Measurements from ENCODE around the gene AJM1.

AJM1 gene

DNA sequence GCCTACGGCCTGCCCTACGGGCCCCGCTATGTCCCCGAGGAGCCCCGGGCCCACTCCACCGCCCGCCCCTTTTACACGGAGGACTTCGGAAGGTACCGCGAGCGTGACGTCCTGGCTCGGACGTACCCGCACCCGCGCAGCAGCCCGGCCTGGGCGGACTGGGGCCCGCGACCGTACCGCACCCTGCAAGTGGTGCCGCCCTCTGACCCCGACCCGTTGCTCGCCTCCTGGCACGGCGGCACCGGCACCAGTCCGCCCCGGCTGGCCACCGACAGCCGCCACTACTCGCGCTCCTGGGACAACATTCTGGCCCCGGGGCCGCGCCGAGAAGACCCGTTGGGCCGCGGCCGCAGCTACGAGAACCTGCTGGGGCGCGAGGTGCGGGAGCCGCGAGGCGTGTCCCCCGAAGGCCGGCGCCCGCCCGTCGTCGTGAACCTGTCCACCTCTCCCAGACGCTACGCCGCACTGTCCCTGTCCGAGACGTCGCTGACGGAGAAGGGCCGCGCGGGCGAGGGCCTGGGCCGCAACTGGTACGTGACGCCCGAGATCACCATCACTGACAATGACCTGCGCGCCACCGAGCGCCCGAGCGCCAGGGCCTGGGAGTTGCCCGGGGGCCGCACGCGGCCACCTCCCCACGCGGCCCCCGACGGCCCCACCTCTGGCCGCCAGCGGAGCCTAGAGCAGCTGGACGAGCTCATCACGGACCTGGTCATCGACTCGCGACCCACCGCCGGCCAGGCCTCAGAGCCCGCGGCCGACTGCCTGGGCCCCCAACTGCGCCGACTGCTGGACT lies 3.4 kb downstream of the AJM1 start:
- ATAC-seq = no peak

DNA sequence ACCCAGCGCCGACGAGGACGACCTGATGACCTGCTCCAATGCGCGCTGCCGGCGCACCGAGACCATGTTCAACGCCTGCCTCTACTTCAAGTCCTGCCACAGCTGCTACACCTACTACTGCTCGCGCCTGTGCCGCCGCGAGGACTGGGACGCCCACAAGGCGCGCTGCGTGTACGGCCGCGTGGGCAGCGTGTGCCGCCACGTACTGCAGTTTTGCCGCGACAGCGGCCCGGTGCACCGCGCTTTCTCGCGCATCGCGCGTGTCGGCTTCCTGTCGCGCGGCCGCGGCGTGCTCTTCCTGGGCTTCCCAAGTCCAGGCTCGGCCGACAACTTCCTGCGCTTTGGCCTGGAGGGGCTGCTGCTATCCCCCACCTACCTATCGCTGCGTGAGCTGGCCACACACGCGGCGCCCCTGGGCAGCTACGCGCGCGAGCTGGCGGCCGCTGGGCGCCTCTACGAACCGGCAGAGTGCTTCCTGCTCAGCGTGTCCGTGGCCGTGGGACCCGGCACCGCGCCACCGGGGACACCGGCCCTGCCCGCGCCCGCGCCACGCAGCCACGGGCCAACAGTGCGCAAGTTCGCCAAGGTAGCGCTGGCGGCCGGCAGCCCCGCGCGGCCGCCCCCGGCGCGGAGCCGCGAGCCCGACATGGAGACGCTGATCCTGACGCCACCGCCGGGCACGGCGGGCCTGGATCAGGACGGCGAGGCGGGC lies 4.3 kb downstream of the AJM1 start:
- no peak for ATAC-seq

DNA sequence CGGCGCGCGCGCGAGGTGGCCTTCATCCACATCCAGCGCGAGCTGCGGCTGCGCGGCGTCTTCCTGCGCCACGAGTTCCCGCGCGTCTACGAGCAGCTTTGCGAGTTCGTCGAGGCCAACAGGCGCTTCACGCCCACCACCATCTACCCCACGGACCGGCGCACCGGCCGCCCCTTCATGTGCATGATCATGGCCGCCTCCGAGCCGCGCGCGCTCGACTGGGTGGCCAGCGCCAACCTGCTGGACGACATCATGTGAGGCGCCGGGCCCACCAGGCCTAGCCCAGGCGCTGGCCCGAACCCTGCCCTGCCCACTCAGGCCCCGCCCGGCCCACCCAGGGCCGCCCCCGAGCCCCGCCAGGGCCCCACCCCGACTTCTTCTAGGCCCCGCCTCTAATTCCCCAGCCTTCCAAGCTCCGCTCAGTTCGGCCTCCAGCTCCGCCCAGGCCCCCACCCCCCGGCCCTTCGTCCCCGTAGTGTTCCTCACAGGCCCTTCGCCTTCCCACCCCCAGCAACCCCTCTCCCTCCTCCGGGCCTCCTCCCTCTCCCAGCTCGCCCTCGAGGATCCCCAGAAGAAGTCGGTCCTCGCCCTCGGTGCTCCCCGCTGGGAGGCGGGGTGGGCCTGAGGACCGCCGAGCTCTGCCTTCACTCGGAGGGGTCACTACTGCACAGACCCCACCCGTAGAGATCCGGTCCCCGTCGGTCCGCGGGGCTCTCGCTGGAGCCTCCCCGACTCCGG lies 5.0 kb downstream of the AJM1 start:
- ATAC-seq = no peak

DNA sequence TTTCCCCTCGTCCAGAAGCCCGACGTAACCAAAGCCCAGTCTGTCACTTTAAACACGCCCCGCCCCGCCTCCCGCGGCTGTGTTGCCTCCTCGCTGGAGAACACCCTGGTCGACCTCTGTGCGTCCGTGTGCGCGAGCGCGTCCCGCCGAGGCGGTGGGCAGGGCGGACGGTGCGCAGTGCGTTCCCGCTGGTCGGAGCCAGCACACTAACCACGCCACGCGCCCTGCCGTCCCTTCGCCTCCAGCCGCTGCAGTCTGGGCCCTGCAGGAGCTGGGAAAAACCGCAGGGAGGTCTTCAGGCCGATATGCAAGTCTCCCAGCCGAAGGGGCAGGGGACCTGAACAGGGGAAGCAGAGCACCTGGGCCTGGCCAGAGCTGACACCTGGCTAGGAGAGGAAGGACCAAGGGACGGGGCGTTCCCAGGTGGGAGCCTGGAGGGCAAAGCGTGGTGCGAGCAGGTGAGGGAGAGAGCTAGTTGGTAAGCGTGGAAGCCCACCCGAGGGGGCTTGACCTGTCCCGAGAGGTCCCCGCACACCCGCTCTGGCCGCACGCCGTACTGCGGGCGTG lies 5.6 kb downstream of the AJM1 start:
- ATAC-seq = peak; percentile 18 to 33

DNA sequence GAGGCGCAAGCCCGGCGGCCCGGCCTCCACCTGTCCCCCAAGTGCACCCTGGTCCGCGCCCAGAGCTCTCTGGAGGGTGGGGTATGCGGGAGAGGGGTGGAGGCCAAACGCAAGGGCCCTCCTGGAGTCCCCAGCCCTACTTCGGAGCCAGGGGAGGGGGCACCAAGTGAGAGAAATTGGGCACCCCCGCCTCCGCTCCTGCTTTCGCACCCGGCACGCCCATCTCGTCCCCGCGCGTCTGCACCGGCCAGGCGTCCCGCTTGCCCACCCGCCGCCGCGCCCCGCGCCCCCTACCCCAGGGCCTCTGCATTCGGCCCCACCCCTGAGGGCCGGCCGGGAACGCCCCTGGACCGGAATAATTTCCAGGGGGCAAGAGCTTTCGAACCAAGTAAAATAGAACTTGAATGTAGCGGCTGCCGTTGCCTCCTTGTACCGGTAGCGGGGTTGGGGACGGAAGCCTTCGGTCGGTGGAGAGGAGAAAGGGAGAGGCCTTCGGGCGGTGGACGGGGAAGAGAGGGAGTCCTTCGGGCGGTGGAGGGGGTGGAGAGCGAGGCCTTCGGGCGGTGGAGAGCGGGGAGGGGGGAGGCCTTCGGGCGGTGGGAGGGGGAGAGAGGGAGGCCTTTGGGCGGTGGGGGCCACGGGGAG lies 6.2 kb downstream of the AJM1 start:
- peak; percentile 0 to 1 for ATAC-seq

DNA sequence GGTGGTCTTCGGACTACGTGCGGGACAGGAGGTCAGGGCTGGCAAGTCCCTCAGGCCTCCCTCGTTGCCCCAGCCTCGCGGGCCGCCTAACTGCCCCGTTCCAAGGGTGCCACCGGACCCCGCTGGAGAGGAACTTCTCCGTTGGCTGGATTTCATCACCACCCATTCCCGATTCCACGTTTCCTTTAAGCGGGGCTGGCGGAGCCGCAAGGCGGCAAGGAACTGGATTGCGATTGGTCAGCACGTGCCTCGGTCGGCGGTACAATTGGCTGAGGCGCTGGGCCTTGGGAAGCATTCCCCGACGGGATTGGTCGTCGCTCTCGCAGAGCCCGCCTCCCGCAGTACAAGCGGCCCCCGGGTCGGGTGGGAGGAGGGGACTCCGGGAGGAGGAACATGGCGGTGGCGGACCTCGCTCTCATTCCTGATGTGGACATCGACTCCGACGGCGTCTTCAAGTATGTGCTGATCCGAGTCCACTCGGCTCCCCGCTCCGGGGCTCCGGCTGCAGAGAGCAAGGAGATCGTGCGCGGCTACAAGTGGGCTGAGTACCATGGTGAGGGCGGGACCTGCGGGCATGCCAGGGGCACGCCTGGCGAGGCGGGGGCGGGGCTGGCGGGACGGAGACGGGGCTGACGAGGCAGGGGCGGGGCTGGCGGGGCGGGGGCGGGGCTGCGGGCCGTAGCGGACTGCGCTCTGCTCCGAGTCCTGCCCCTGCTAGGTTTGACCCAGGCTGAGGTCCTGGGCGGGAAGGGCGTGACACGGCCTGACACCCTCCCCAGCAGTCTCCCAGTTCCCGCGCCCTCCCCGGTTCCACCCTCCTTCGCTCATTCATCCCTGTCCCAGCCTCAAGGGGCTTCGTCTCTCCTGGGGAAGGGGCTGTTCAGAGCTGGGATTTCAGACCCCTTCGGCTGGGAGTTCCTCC lies 7.0 kb downstream of the AJM1 start, which contains the start of gene PHPT1:
PHPT1 (plus strand) TSS at position 372 of the 922 bp plus-strand sequence; CDS start at position 394, 22 bp downstream.
- peak; percentile 92 to 94 for ATAC-seq

DNA sequence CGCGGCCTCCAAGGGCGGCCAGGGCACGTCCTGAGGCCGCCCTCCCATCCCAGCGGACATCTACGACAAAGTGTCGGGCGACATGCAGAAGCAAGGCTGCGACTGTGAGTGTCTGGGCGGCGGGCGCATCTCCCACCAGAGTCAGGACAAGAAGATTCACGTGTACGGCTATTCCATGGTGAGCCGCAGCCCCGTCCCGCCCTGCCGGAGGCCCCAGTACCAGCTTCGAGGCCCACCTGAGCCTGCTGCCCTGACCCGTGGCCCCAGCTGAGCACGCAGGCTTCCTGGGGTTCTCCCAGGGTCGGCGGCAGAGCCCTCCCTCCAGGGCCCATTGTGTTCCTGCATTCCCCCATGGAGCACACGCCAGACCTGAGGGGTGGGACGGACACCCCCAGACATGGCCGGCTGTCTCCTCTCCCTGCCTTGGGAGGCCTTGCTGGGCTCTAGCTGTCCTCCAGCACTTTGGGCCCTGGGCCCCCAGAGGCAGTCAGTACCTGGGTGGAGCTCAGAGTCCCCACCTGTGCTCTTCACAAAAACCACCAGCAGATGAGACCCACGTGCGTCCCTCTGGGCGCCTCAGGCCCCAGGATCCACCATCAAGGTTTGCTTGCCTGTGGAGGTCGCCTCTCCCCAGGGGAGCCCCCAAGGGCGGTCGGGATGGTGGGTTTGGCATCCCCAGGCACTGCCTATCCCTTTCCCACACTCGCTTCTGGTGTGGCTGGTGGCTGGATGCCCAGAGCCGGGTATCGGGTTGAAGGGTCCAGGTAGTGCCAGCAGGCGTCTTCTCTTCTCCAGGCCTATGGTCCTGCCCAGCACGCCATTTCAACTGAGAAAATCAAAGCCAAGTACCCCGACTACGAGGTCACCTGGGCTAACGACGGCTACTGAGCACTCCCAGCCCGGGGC lies 7.9 kb downstream of the AJM1 start:
- ATAC-seq = no peak

DNA sequence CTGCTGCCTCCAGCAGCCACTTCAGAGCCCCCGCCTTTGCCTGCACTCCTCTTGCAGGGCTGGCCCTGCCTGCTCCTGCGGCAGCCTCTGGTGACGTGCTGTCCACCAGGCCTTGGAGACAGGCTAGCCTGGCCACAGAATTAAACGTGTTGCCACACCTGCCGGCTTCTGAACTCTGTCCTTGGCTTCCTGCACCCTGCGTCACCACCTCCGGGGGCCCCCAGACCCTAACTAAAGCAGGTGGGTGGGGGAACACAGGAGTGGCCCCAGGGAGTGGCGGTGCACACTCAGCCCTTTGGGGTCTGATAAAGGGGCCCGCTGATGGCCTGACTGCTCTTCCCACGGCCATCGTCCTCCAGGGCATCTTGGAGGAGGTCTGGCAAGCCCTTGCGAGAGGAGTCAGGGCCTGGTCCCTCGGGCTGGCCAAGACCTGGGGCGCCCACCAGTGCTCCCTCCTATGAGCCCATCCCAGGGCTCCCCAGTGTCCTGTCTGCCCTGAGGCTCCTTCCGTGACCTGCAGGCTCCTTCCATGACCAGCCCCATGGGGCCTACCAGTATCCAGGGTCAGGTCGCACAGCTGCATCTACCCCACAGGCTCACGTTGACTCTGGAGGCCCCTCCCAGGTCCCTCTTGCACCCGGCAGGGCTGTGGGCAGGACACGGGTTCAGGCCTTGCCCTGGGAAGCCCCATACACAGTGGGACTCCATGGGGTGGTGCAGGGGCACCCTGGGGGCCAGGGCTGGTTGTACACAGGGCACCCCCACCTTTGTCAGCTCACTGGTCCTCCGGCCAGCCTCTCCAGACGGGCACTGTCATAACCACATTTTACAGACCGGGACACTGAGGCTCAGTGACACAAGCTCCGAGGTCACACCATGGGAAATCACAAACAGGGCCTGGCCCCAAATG lies 8.8 kb downstream of the AJM1 start:
- no peak for ATAC-seq

DNA sequence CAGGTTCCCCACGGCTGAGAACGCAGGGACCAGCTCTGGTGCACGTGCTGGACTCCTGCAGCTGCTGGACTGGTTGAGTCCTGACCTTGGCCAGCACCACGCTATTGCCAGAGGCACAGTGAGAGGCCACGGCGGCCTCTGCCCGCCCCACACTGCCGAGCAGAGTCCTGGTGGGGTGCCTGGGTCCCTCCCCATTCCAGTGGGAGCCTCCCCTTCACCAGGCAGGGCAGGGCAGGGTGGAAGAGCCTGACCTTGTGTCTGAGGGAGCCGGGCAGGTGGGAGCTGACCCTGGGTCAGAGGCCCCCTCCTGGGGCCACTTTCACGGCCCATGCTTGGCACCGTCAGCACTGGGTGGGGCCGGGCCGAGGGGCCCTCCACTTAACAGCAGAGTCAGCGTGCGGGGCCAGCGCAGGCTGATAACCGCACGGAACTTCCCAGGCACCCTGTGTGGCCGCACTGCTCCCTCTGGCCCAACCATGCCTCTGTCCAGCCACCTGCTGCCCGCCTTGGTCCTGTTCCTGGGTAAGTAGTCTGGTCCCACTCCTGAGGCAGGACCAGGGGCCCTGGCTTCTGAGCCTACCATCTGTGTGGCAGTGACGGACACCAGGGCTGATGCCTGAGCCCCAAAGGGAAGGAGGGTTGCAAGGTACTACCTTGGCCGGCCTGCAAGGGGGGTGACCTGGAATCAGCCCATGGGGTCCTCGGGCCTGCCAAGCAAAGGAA lies 9.8 kb downstream of the AJM1 start, which contains the start of gene MAMDC4:
MAMDC4 (plus strand) TSS at position 406 of the 723 bp plus-strand sequence; CDS start at position 477, 71 bp downstream.
- ATAC-seq = no peak

DNA sequence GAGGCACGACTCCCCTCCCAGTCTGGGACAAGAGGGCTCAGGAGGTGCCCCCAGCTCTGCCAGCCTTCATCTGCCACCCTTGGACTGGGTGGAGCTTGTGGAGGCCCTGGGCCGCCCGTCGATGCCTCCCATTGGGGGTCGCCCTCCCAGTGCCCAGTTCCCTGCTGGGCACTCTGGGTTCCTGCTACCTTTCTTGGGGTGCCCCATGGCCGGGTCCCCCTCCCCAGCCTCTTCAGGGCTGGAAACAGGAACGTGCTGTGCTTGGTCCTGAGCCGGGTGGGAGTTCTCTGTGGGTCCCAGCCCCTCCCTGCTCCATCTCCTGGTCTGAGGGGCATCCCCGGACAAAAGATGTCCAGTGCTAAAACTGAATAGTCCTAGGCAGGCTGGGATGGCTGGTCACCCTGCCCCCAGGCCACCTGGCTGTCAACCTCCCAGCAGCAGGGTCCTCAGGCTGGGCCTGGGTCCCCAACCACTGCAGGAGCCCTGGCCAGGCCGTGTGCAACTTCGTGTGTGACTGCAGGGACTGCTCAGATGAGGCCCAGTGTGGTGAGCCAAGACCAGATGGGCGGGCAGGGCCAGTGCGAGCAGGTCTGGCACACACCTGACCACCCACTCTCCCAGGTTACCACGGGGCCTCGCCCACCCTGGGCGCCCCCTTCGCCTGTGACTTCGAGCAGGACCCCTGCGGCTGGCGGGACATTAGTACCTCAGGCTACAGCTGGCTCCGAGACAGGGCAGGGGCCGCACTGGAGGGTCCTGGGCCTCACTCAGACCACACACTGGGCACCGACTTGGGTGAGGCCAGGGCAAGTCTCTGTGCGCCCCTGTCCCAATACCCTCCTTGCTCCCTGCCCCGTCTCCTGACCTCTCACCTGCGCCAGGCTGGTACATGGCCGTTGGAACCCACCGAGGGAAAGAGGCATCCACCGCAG lies 10.7 kb downstream of the AJM1 start:
- no peak for ATAC-seq

DNA sequence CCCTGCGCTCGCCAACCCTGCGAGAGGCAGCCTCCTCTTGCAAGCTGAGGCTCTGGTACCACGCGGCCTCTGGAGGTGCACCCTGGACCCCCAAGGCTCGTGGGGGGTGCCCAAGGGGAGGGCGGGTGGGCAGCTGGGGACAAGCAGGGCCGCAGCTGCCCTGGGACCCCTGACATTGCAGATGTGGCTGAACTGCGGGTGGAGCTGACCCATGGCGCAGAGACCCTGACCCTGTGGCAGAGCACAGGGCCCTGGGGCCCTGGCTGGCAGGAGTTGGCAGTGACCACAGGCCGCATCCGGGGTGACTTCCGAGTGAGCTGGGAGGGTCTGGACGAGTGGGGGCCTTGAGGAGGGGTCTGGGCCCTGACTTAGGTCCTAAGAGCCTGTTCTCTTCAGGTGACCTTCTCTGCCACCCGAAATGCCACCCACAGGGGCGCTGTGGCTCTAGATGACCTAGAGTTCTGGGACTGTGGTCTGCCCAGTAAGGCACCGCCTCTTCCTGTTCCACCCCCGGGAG lies 11.4 kb downstream of the AJM1 start:
- no peak for ATAC-seq

DNA sequence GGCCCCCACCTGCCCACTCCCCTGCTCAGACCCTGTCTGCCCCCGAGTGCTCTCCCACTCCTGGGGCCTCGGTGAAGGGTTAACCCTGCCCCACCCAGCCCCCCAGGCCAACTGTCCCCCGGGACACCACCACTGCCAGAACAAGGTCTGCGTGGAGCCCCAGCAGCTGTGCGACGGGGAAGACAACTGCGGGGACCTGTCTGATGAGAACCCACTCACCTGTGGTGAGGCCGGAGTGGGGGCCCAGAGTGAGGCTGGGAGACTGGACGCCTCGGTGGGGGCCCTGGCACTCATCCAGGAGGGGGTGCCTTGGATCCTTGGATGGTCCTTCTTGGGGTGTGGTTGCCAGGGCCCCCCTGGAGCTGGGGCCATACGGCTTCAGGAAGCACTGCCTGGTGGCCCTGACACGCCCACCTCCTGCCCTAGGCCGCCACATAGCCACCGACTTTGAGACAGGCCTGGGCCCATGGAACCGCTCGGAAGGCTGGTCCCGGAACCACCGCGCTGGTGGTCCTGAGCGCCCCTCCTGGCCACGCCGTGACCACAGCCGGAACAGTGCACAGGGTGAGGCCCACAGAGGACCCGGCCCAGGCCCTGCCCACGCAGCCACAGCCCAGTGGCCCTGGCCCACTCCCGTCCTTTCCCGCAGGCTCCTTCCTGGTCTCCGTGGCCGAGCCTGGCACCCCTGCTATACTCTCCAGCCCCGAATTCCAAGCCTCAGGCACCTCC lies 12.0 kb downstream of the AJM1 start:
- no peak for ATAC-seq

DNA sequence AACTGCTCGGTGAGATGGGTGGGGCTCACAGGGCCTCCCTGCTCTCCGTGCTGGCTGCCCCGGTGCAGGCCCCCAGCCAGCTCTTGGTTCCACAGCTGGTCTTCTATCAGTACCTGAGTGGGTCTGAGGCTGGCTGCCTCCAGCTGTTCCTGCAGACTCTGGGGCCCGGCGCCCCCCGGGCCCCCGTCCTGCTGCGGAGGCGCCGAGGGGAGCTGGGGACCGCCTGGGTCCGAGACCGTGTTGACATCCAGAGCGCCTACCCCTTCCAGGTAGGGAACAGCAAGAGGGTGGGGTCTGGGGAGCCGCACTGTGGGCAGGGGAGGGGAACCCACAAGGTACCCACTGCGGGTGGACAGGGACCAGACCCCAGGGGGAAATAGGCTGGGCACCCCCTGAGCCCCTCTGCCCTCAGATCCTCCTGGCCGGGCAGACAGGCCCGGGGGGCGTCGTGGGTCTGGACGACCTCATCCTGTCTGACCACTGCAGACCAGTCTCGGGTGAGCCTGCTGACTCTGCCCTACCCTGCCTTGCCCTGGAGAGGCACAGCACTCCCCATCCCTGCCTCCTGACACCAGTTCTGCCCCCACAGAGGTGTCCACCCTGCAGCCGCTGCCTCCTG lies 12.7 kb downstream of the AJM1 start:
- ATAC-seq = no peak

DNA sequence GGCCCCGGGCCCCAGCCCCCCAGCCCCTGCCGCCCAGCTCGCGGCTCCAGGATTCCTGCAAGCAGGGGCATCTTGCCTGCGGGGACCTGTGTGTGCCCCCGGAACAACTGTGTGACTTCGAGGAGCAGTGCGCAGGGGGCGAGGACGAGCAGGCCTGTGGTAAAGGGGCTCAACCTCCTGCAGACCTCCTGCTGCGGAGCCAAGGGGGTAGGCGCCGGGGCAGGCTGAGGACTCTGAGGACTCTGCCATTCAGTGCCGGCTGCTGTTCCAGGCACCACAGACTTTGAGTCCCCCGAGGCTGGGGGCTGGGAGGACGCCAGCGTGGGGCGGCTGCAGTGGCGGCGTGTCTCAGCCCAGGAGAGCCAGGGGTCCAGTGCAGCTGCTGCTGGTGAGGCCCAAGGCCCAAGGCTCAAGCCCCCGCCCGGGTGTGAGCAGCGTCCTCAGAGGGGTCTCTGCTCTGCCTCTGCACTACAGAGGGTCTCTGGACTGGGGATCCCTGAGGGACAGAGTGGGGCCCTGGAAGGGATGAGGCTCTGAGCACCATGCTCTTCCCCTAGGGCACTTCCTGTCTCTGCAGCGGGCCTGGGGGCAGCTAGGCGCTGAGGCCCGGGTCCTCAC lies 13.3 kb downstream of the AJM1 start:
- no peak for ATAC-seq

DNA sequence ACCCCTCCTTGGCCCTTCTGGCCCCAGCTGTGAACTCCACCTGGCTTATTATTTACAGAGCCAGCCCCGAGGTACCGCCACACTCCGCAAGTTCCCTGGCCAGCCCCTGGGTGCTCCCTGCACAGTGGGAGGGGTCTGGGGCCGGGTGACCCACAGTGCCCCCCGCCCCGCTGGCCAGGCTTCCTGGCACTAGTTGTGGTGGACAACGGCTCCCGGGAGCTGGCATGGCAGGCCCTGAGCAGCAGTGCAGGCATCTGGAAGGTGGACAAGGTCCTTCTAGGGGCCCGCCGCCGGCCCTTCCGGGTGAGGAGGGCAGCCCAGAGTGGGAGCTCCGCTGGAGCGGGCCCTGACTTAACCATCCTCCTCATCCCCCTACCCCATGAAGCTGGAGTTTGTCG lies 13.8 kb downstream of the AJM1 start:
- ATAC-seq = no peak
